Mesenchymal stem cell (in vitro differentiated cells and primary cell): ENCODE results near the gene FCGR3B.
"Not testable (repeated sequence)": the region's sequence is repeated elsewhere in the genome, so short reads cannot be mapped to it uniquely, and the experiment has no call there.

Experiments used
- DNase-seq: peaks from one replicate; pipeline ENCODE4 v3.0.0-alpha.2; 2013
- H2AFZ ChIP-seq: one replicate; pipeline ENCODE4 v1.6.1; 2013; ENCODE audit warnings: low read depth, mild to moderate bottlenecking, control low read depth, inconsistent platforms, low read length, moderate library complexity
- H2AK5ac ChIP-seq: 2 replicates; pipeline ENCODE4 v1.6.1; 2013; ENCODE audit warnings: low read length, moderate library complexity, mild to moderate bottlenecking, inconsistent platforms; ENCODE audit not compliant: severe bottlenecking
- H2BK120ac ChIP-seq: one replicate; pipeline ENCODE4 v1.6.1; 2013; ENCODE audit warnings: low read depth, mild to moderate bottlenecking, inconsistent platforms, low read length, moderate library complexity
- H2BK12ac ChIP-seq, 2 experiments: one replicate each; pipeline ENCODE4 v1.6.1; 2013; ENCODE audit warnings: inconsistent platforms in 2 of 2, low read length in 2 of 2, mild to moderate bottlenecking in 2 of 2, moderate library complexity in 2 of 2, control low read depth in 1 of 2
- H2BK15ac ChIP-seq: one replicate; pipeline ENCODE4 v1.6.1; 2013; ENCODE audit warnings: mild to moderate bottlenecking, low read depth, inconsistent platforms; ENCODE audit not compliant: poor library complexity, severe bottlenecking
- H2BK5ac ChIP-seq: 2 replicates; pipeline ENCODE4 v1.6.1; 2013; ENCODE audit warnings: low read depth, mild to moderate bottlenecking, low read length, control low read depth, inconsistent platforms; ENCODE audit not compliant: poor library complexity, severe bottlenecking
- H3K14ac ChIP-seq, 2 experiments: one replicate each; pipeline ENCODE4 v1.6.1; 2013; ENCODE audit warnings: inconsistent platforms in 2 of 2, low read length in 2 of 2, control low read depth in 1 of 2, mild to moderate bottlenecking in 1 of 2, moderate library complexity in 1 of 2
- H3K18ac ChIP-seq, 2 experiments: one replicate each; pipeline ENCODE4 v1.6.1; 2013; ENCODE audit warnings: inconsistent platforms in 2 of 2, low read length in 2 of 2, control low read depth in 1 of 2, low read depth in 1 of 2, mild to moderate bottlenecking in 1 of 2
- H3K23ac ChIP-seq, 2 experiments: one replicate each; pipeline ENCODE4 v1.6.1; 2013; ENCODE audit warnings: inconsistent platforms in 2 of 2, low read length in 2 of 2, mild to moderate bottlenecking in 2 of 2, moderate library complexity in 2 of 2, control low read depth in 1 of 2
- H3K27ac ChIP-seq: 2 replicates; pipeline ENCODE4 v1.5.1; 2013; ENCODE audit warnings: mild to moderate bottlenecking, moderate library complexity, low read length, control low read depth, inconsistent platforms; ENCODE audit not compliant: poor library complexity, severe bottlenecking
- H3K27me3 ChIP-seq, 2 experiments: 2 replicates each; pipeline versions ENCODE4 v1.6.1 to v1.7.0; 2013; ENCODE audit warnings: low read length in 2 of 2, mild to moderate bottlenecking in 2 of 2, moderate library complexity in 2 of 2, control low read depth in 1 of 2, inconsistent platforms in 1 of 2; ENCODE audit not compliant: control insufficient read depth in 1 of 2, insufficient read depth in 1 of 2
- H3K36me3 ChIP-seq, 2 experiments: 2 replicates each; pipeline versions ENCODE4 v1.6.1 to v1.7.0; 2013; ENCODE audit warnings: low read length in 2 of 2, control low read depth in 1 of 2, inconsistent platforms in 1 of 2, low read depth in 1 of 2, mild to moderate bottlenecking in 1 of 2; ENCODE audit not compliant: insufficient read depth in 2 of 2, control insufficient read depth in 1 of 2
- H3K4ac ChIP-seq, 2 experiments: one replicate each; pipeline ENCODE4 v1.6.1; 2013; ENCODE audit warnings: inconsistent platforms in 2 of 2, low read length in 2 of 2, mild to moderate bottlenecking in 2 of 2, moderate library complexity in 2 of 2, control low read depth in 1 of 2, low read depth in 1 of 2
- H3K4me1 ChIP-seq: 2 replicates; pipeline ENCODE4 v1.6.1; 2013; ENCODE audit warnings: low read depth, low read length, control low read depth; ENCODE audit not compliant: control insufficient read depth, insufficient read depth
- H3K4me2 ChIP-seq: 2 replicates; pipeline ENCODE4 v1.6.1; 2013; ENCODE audit warnings: low read length, mild to moderate bottlenecking, inconsistent platforms; ENCODE audit not compliant: poor library complexity, severe bottlenecking
- H3K4me3 ChIP-seq, 2 experiments: 2 replicates each; pipeline versions ENCODE4 v1.5.1 to v1.7.0; 2013; ENCODE audit warnings: low read length in 2 of 2, mild to moderate bottlenecking in 2 of 2, control low read depth in 1 of 2, low read depth in 1 of 2; ENCODE audit not compliant: insufficient read depth in 1 of 2
- H3K79me1 ChIP-seq: replicated peaks from 2 replicates; pipeline ENCODE4 v1.6.1; 2013; ENCODE audit warnings: mild to moderate bottlenecking, control low read depth, low read length, inconsistent platforms; ENCODE audit not compliant: poor library complexity, severe bottlenecking
- H3K9ac ChIP-seq: 2 replicates; pipeline ENCODE4 v1.7.0; 2013; ENCODE audit warnings: mild to moderate bottlenecking, low read length, moderate library complexity
- H3K9me3 ChIP-seq: 2 replicates; pipeline ENCODE4 v1.7.0; 2013; ENCODE audit warnings: mild to moderate bottlenecking, low read length; ENCODE audit not compliant: control insufficient read depth
- H4K8ac ChIP-seq: one replicate; pipeline ENCODE4 v1.6.1; 2013; ENCODE audit warnings: inconsistent platforms, mild to moderate bottlenecking, low read length, moderate library complexity
- H4K91ac ChIP-seq: one replicate; pipeline ENCODE4 v1.6.1; 2013; ENCODE audit warnings: mild to moderate bottlenecking, low read length, inconsistent platforms
- WGBS: methylation state at CpG from one replicate; pipeline ENCODE4 v1.1.7; 2013; ENCODE audit warnings: mixed read lengths; 5-methylcytosine and 5-hydroxymethylcytosine counted together

FCGR3B gene

GRCh38 chr1:161630128-161630742 is 741 bp downstream of the FCGR3B start:
- no CpG with 5 or more reads among the region's 2 CpGs for WGBS
- not testable (repeated sequence) for H3K27ac ChIP-seq, H3K18ac ChIP-seq

GRCh38 chr1:161626445-161627146 is 4.4 kb downstream of the FCGR3B start:
- 90% methylated on average over 8 of the region's 10 CpGs for WGBS
- H3K23ac ChIP-seq, H3K4me1 ChIP-seq, H2BK120ac ChIP-seq, H3K27ac ChIP-seq, H2BK15ac ChIP-seq, H2BK12ac ChIP-seq, H3K36me3 ChIP-seq, H4K91ac ChIP-seq, H3K9me3 ChIP-seq, H3K4ac ChIP-seq, H3K9ac ChIP-seq, H3K27me3 ChIP-seq, H3K18ac ChIP-seq, H2AFZ ChIP-seq, H3K79me1 ChIP-seq, H3K14ac ChIP-seq, H4K8ac ChIP-seq, H3K4me3 ChIP-seq, H3K4me2 ChIP-seq, H2AK5ac ChIP-seq, DNase-seq, H2BK5ac ChIP-seq: not testable (repeated sequence)

More at GRCh38 chr1:161630128-161630742, 741 bp downstream of the FCGR3B start:
- H3K36me3 ChIP-seq, H3K4me1 ChIP-seq, H3K9ac ChIP-seq, H3K23ac ChIP-seq, H3K4me2 ChIP-seq, H2AK5ac ChIP-seq, H3K27me3 ChIP-seq, H2BK5ac ChIP-seq, H3K14ac ChIP-seq, H4K8ac ChIP-seq, H4K91ac ChIP-seq, H2BK120ac ChIP-seq, DNase-seq, H2BK12ac ChIP-seq, H3K79me1 ChIP-seq, H3K4ac ChIP-seq, H3K4me3 ChIP-seq, H2BK15ac ChIP-seq, H3K9me3 ChIP-seq, H2AFZ ChIP-seq: not testable (repeated sequence)

DNA sequence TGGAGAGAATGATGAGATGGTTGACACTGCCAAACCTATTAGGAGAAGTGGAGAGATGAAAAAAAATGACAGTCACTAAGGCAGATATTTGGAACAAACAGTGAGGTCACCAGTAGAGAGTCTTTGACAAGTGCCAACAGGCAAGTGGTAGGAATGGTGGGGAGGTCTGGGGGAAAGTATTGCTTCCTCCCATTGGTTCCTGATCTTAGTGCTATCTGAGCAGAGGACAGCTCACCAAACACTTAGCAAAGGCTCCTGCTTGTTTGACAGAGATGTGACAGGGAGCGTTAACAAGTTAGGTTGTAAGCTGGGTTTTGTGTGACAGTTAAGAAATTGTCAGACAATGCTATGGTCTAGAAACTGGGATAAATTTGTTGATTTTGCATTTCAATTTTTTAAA is 6.4 kb downstream of the FCGR3B start:
- H3K4me3 ChIP-seq, H3K27me3 ChIP-seq, H2AK5ac ChIP-seq, H4K8ac ChIP-seq, H3K4ac ChIP-seq, H2BK120ac ChIP-seq, H3K9ac ChIP-seq, H3K27ac ChIP-seq, H3K4me2 ChIP-seq, H3K18ac ChIP-seq, H2AFZ ChIP-seq, H2BK12ac ChIP-seq, H3K4me1 ChIP-seq, H2BK15ac ChIP-seq, DNase-seq, H2BK5ac ChIP-seq, H3K14ac ChIP-seq, H3K36me3 ChIP-seq, H3K23ac ChIP-seq, H3K9me3 ChIP-seq, H4K91ac ChIP-seq, H3K79me1 ChIP-seq: not testable (repeated sequence)
- WGBS = no CpG with 5 or more reads among the region's 1 CpG

GRCh38 chr1:161623401-161624051 is 7.5 kb downstream of the FCGR3B start:
- H3K9me3 ChIP-seq, H4K8ac ChIP-seq, H3K9ac ChIP-seq, H3K14ac ChIP-seq, H3K4me2 ChIP-seq, H2BK12ac ChIP-seq, H3K27ac ChIP-seq, H3K4me3 ChIP-seq, H3K23ac ChIP-seq, H3K36me3 ChIP-seq, H3K27me3 ChIP-seq, H3K79me1 ChIP-seq, H2BK5ac ChIP-seq, H3K18ac ChIP-seq, H3K4ac ChIP-seq, H4K91ac ChIP-seq, H2AFZ ChIP-seq, H2BK15ac ChIP-seq, DNase-seq, H2BK120ac ChIP-seq, H3K4me1 ChIP-seq, H2AK5ac ChIP-seq: not testable (repeated sequence)
- WGBS = 91% methylated on average over 3 of the region's 6 CpGs
